Mesenchymal stem cell (in vitro differentiated cells and primary cell): ENCODE results near the gene FADS2.

Experiments
- DNase-seq: peaks from one replicate; pipeline ENCODE4 v3.0.0-alpha.2; 2013
- H2AFZ ChIP-seq: one replicate; pipeline ENCODE4 v1.6.1; 2013; ENCODE audit warnings: low read depth, mild to moderate bottlenecking, control low read depth, inconsistent platforms, low read length, moderate library complexity
- H2AK5ac ChIP-seq: 2 replicates; pipeline ENCODE4 v1.6.1; 2013; ENCODE audit warnings: low read length, moderate library complexity, mild to moderate bottlenecking, inconsistent platforms; ENCODE audit not compliant: severe bottlenecking
- H2BK120ac ChIP-seq: one replicate; pipeline ENCODE4 v1.6.1; 2013; ENCODE audit warnings: low read depth, mild to moderate bottlenecking, inconsistent platforms, low read length, moderate library complexity
- H2BK12ac ChIP-seq, 2 experiments: one replicate each; pipeline ENCODE4 v1.6.1; 2013; ENCODE audit warnings: inconsistent platforms in 2 of 2, low read length in 2 of 2, mild to moderate bottlenecking in 2 of 2, moderate library complexity in 2 of 2, control low read depth in 1 of 2
- H2BK15ac ChIP-seq: one replicate; pipeline ENCODE4 v1.6.1; 2013; ENCODE audit warnings: mild to moderate bottlenecking, low read depth, inconsistent platforms; ENCODE audit not compliant: poor library complexity, severe bottlenecking
- H2BK5ac ChIP-seq: 2 replicates; pipeline ENCODE4 v1.6.1; 2013; ENCODE audit warnings: low read depth, mild to moderate bottlenecking, low read length, control low read depth, inconsistent platforms; ENCODE audit not compliant: poor library complexity, severe bottlenecking
- H3K14ac ChIP-seq, 2 experiments: one replicate each; pipeline ENCODE4 v1.6.1; 2013; ENCODE audit warnings: inconsistent platforms in 2 of 2, low read length in 2 of 2, control low read depth in 1 of 2, mild to moderate bottlenecking in 1 of 2, moderate library complexity in 1 of 2
- H3K18ac ChIP-seq, 2 experiments: one replicate each; pipeline ENCODE4 v1.6.1; 2013; ENCODE audit warnings: inconsistent platforms in 2 of 2, low read length in 2 of 2, control low read depth in 1 of 2, low read depth in 1 of 2, mild to moderate bottlenecking in 1 of 2
- H3K23ac ChIP-seq, 2 experiments: one replicate each; pipeline ENCODE4 v1.6.1; 2013; ENCODE audit warnings: inconsistent platforms in 2 of 2, low read length in 2 of 2, mild to moderate bottlenecking in 2 of 2, moderate library complexity in 2 of 2, control low read depth in 1 of 2
- H3K27ac ChIP-seq: 2 replicates; pipeline ENCODE4 v1.5.1; 2013; ENCODE audit warnings: mild to moderate bottlenecking, moderate library complexity, low read length, control low read depth, inconsistent platforms; ENCODE audit not compliant: poor library complexity, severe bottlenecking
- H3K27me3 ChIP-seq, 2 experiments: 2 replicates each; pipeline versions ENCODE4 v1.6.1 to v1.7.0; 2013; ENCODE audit warnings: low read length in 2 of 2, mild to moderate bottlenecking in 2 of 2, moderate library complexity in 2 of 2, control low read depth in 1 of 2, inconsistent platforms in 1 of 2; ENCODE audit not compliant: control insufficient read depth in 1 of 2, insufficient read depth in 1 of 2
- H3K36me3 ChIP-seq, 2 experiments: 2 replicates each; pipeline versions ENCODE4 v1.6.1 to v1.7.0; 2013; ENCODE audit warnings: low read length in 2 of 2, control low read depth in 1 of 2, inconsistent platforms in 1 of 2, low read depth in 1 of 2, mild to moderate bottlenecking in 1 of 2; ENCODE audit not compliant: insufficient read depth in 2 of 2, control insufficient read depth in 1 of 2
- H3K4ac ChIP-seq, 2 experiments: one replicate each; pipeline ENCODE4 v1.6.1; 2013; ENCODE audit warnings: inconsistent platforms in 2 of 2, low read length in 2 of 2, mild to moderate bottlenecking in 2 of 2, moderate library complexity in 2 of 2, control low read depth in 1 of 2, low read depth in 1 of 2
- H3K4me1 ChIP-seq: 2 replicates; pipeline ENCODE4 v1.6.1; 2013; ENCODE audit warnings: low read depth, low read length, control low read depth; ENCODE audit not compliant: control insufficient read depth, insufficient read depth
- H3K4me2 ChIP-seq: 2 replicates; pipeline ENCODE4 v1.6.1; 2013; ENCODE audit warnings: low read length, mild to moderate bottlenecking, inconsistent platforms; ENCODE audit not compliant: poor library complexity, severe bottlenecking
- H3K4me3 ChIP-seq, 2 experiments: 2 replicates each; pipeline versions ENCODE4 v1.5.1 to v1.7.0; 2013; ENCODE audit warnings: low read length in 2 of 2, mild to moderate bottlenecking in 2 of 2, control low read depth in 1 of 2, low read depth in 1 of 2; ENCODE audit not compliant: insufficient read depth in 1 of 2
- H3K79me1 ChIP-seq: replicated peaks from 2 replicates; pipeline ENCODE4 v1.6.1; 2013; ENCODE audit warnings: mild to moderate bottlenecking, control low read depth, low read length, inconsistent platforms; ENCODE audit not compliant: poor library complexity, severe bottlenecking
- H3K9ac ChIP-seq: 2 replicates; pipeline ENCODE4 v1.7.0; 2013; ENCODE audit warnings: mild to moderate bottlenecking, low read length, moderate library complexity
- H3K9me3 ChIP-seq: 2 replicates; pipeline ENCODE4 v1.7.0; 2013; ENCODE audit warnings: mild to moderate bottlenecking, low read length; ENCODE audit not compliant: control insufficient read depth
- H4K8ac ChIP-seq: one replicate; pipeline ENCODE4 v1.6.1; 2013; ENCODE audit warnings: inconsistent platforms, mild to moderate bottlenecking, low read length, moderate library complexity
- H4K91ac ChIP-seq: one replicate; pipeline ENCODE4 v1.6.1; 2013; ENCODE audit warnings: mild to moderate bottlenecking, low read length, inconsistent platforms
- WGBS: methylation state at CpG from one replicate; pipeline ENCODE4 v1.1.7; 2013; ENCODE audit warnings: mixed read lengths; 5-methylcytosine and 5-hydroxymethylcytosine counted together

Gene FADS2

DNA sequence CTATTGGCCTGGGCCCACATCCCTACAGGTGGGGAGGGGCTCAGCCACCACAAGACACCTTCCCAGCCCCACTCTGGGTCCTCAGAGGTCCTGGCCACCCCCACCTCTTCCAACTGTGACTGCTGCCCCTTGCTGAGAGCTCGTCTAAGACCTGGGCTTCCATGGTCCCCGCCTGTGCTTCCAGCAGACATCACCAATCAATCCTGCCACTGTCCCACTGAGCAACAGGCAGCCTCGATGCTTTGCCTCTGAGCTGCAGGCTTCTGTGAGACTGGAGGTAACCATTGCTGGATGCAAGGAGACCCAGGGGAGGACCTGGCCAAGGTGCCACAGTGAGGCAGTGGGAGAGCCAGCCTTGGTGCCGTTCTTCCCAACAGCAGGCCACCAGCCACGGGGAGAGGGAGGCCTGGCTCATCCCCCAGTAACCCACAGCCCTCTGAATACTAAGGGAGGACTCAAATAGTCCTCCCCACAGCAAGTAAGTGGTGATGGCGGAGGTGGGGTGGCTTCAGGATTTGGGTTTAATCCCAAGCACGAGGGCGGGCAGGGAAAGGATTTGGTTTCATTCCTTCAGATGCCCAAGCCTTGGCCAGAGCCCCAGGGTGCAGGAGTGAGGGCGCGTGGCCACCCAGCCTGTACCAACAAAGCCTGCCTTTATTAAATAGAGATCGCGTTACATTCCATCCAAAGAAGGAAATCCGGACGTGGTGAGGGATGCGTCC is 68.7 kb downstream of the FADS2 start:
- no peak overlapping the region for H3K23ac ChIP-seq
- H3K27me3 ChIP-seq = no peaks in the 10 kb centered on the region
- no peaks in the 10 kb centered on the region for H3K9me3 ChIP-seq
- H2BK120ac ChIP-seq = peak overlapping the region; percentile 9
- no peak overlapping the region for H3K4me3 ChIP-seq
- peaks cover 0 to 54% of the 10 kb centered on the region in 2 experiments for H3K36me3 ChIP-seq
- no peak overlapping the region for H4K8ac ChIP-seq
- no peak overlapping the region for H2BK5ac ChIP-seq
- whole genome bisulfite sequencing = 85% methylated on average over 15 of the region's 15 CpGs
- H2BK15ac ChIP-seq = no peak overlapping the region
- H3K4me2 ChIP-seq = no peak overlapping the region
- DNase-seq = no peak
- H3K4ac ChIP-seq = no peak overlapping the region
- H3K79me1 ChIP-seq = no peaks in the 10 kb centered on the region
- no peak overlapping the region for H3K27ac ChIP-seq
- no peak overlapping the region for H3K14ac ChIP-seq
- H2BK12ac ChIP-seq = peak overlapping the region in 1 of 2 experiments; percentile 23
- H3K18ac ChIP-seq = no peak overlapping the region
- no peak overlapping the region for H2AK5ac ChIP-seq
- no peak overlapping the region for H3K9ac ChIP-seq
- peaks cover 7% of the 10 kb centered on the region for H3K4me1 ChIP-seq
- H4K91ac ChIP-seq = no peak overlapping the region
- no peak overlapping the region for H2AFZ ChIP-seq

DNA sequence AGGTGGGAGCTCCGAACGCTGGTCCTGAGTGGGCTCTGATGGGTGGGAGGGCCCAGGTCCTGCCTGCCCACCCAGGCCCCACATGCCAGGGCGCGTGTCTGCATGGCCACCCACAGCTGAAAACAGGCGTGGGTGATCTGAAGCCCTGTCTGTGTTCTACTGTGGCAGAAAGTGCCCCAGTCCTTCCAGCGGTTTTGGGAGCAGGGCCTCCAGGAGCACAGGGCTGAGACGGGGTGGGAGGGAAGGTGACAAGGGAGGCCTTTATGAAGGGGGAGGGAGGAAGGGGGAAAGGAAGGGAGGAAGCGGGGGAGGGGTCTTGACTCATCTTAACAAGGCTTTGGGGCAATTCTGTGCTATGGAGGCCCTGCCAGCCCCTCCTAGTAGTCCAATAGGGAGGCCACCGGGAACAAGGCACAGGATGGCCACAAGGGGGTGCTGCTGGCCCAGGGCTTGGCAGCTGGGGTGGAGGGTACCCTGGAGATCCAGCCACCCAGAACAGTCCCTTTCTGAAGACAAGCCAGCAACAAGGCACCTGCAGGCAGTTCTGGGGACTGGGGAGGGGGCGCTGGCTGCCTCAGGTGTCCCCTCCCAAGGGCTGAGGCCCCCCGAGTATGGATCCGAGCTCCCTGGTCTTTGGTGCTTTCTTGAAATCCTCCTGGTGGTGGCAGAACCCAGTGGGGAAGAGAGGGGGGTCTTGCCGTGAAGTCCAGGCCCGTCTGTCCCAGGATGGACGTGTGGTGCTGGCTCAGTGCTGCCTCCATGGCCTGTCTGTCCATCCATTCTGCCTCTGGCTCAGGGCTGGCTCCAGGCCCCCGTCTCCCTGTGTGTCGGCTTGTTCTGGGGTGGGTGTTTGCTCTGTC is 69.5 kb downstream of the FADS2 start:
- peaks cover 3% of the 10 kb centered on the region for H3K4me1 ChIP-seq
- no peak overlapping the region for H2BK15ac ChIP-seq
- H2BK5ac ChIP-seq = no peak overlapping the region
- H3K79me1 ChIP-seq = no peaks in the 10 kb centered on the region
- no peak overlapping the region for H2AK5ac ChIP-seq
- H3K4me2 ChIP-seq = no peak overlapping the region
- H4K91ac ChIP-seq = no peak overlapping the region
- H3K4me3 ChIP-seq = no peak overlapping the region
- no peak overlapping the region for H3K4ac ChIP-seq
- no peak overlapping the region for H2AFZ ChIP-seq
- 69% methylated on average over 17 of the region's 17 CpGs for WGBS
- peak overlapping the region in 1 of 2 experiments; percentile 23 for H2BK12ac ChIP-seq
- H3K23ac ChIP-seq = no peak overlapping the region
- H4K8ac ChIP-seq = no peak overlapping the region
- no peaks in the 10 kb centered on the region for H3K27me3 ChIP-seq
- DNase-seq = peak; percentile 68
- H2BK120ac ChIP-seq = peak overlapping the region; percentile 9
- H3K27ac ChIP-seq = no peak overlapping the region
- H3K14ac ChIP-seq = no peak overlapping the region
- H3K9me3 ChIP-seq = no peaks in the 10 kb centered on the region
- H3K18ac ChIP-seq = no peak overlapping the region
- peak overlapping the region; percentile 29 for H3K9ac ChIP-seq
- H3K36me3 ChIP-seq = peaks cover 0 to 61% of the 10 kb centered on the region in 2 experiments

DNA sequence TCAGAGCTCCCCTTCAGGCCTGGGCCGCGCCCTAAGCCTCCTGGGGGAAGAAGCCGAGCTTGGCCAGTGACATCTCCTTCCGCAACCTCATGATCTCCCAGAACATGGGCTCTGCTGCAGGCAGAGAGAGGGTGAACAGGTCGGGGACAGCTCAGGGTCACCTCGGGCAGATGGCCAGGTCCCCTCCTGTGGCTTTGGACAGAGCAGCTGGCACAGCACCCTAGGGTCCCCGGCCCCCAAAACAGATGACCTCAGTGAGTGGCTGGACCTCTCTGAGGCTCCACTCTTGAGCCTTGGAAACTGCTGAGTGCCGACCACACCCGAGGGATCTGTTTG is 70.1 kb downstream of the FADS2 start:
- Histone ChIP-seq H3K79me1 (no peaks in the 10 kb centered on the region), H2BK12ac (peak overlapping the region in 1 of 2 experiments; percentile 56), H3K4me1 (peaks cover 3% of the 10 kb centered on the region), H3K27me3 (peaks cover 0 to 4% of the 10 kb centered on the region in 2 experiments), H2AFZ (no peak overlapping the region), H3K23ac (no peak overlapping the region), H3K4me3 (no peak overlapping the region), H4K91ac (no peak overlapping the region), H3K18ac (no peak overlapping the region), H2BK15ac (no peak overlapping the region), H3K9me3 (no peaks in the 10 kb centered on the region), H3K4ac (no peak overlapping the region), H2BK5ac (no peak overlapping the region), H2AK5ac (no peak overlapping the region), H2BK120ac (no peak overlapping the region), H3K36me3 (peaks cover 0 to 66% of the 10 kb centered on the region in 2 experiments), H3K27ac (no peak overlapping the region), H4K8ac (no peak overlapping the region), H3K4me2 (no peak overlapping the region), H3K9ac (peak overlapping the region; percentile 29), H3K14ac (no peak overlapping the region)
- WGBS = 81% methylated on average over 9 of the region's 9 CpGs
- DNase-seq = no peak

DNA sequence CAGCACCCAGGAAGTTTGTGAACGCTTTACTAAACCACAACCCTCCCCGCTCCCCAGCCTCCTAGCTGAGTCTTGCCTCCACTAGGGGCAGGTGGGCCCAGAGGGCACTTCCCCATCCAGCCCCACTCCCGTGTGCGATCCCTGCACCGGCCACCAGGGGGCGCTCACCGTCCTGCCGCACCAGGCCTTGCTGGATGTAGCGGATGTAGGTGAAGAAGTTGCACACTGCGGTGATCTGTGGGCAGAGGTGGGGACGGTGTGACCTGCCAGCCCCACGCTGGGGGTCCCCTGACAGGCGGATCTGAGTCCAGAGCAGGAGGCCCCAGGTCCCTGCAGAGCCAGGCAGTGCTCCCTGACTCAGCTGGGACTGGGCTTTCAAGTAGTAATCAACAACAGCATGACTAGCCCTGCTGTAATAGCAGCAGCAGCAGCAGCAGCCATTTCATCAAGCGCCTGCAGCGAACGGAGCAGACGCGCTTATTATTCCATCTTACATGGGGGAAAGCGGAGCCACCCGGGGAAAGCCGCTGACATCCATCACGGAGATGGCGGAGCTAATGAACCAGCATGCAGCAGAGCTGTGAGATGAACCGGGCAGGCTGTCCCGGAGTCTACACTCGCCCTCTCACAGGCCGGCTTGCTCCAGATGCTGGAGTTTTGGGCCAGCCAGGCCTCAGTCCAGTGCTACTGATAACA is 71.2 kb downstream of the FADS2 start:
- H3K9me3 ChIP-seq = no peaks in the 10 kb centered on the region
- H2AFZ ChIP-seq = no peak overlapping the region
- H4K8ac ChIP-seq = no peak overlapping the region
- peak overlapping the region; percentile 63 for H3K9ac ChIP-seq
- no peak overlapping the region for H2BK120ac ChIP-seq
- peaks cover 0 to 7% of the 10 kb centered on the region in 2 experiments for H3K27me3 ChIP-seq
- no peak overlapping the region for H2BK5ac ChIP-seq
- H3K4me3 ChIP-seq = no peak overlapping the region
- H3K36me3 ChIP-seq = peaks cover 0 to 74% of the 10 kb centered on the region in 2 experiments
- no peak overlapping the region for H3K4ac ChIP-seq
- H2BK15ac ChIP-seq = no peak overlapping the region
- H2BK12ac ChIP-seq = no peak overlapping the region
- DNase-seq = peak; percentile 76
- H3K4me1 ChIP-seq = peaks cover 3% of the 10 kb centered on the region
- no peak overlapping the region for H3K27ac ChIP-seq
- H3K23ac ChIP-seq = no peak overlapping the region
- no peak overlapping the region for H2AK5ac ChIP-seq
- 51% methylated on average over 25 of the region's 27 CpGs for WGBS
- H3K79me1 ChIP-seq = no peaks in the 10 kb centered on the region
- H4K91ac ChIP-seq = no peak overlapping the region
- H3K14ac ChIP-seq = no peak overlapping the region
- no peak overlapping the region for H3K4me2 ChIP-seq
- no peak overlapping the region for H3K18ac ChIP-seq
